Neural progenitor cell (in vitro differentiated cells): ENCODE measurements around the gene MAPK1. TPM values are rescaled to one million over a fixed set of nuclear protein-coding genes. Genes with fewer than 3 reads are reported as not detected.

Experiments used
- DNase-seq: peaks from one replicate; pipeline ENCODE4 v3.0.0-alpha.2; 2016; ENCODE audit warnings: low spot score
- H2AFZ ChIP-seq: fragments of 200-600 bp; sonication (generic); replicated peaks from 2 replicates; pipeline ENCODE4 v1.6.1; 2016; ENCODE audit warnings: antibody characterized with exemption
- H3F3A ChIP-seq: fragments of 200-600 bp; sonication (generic); 2 replicates; pipeline ENCODE4 v1.6.1; 2016; ENCODE audit warnings: antibody characterized with exemption, low read depth
- H3K27ac ChIP-seq: fragments of 200-600 bp; sonication (generic); 2 replicates; pipeline ENCODE4 v1.5.1; 2016; ENCODE audit warnings: mild to moderate bottlenecking
- H3K27me3 ChIP-seq: fragments of 200-600 bp; sonication (generic); 2 replicates; pipeline ENCODE4 v1.6.1; 2016; ENCODE audit warnings: mild to moderate bottlenecking, moderate library complexity
- H3K36me3 ChIP-seq: fragments of 200-600 bp; sonication (generic); 2 replicates; pipeline ENCODE4 v1.5.1; 2016
- H3K4me1 ChIP-seq: fragments of 200-600 bp; sonication (generic); 2 replicates; pipeline ENCODE4 v1.6.1; 2016; ENCODE audit warnings: mixed run types
- H3K4me2 ChIP-seq: fragments of 200-600 bp; sonication (generic); 2 replicates; pipeline ENCODE4 v1.6.1; 2016
- H3K4me3 ChIP-seq: fragments of 200-600 bp; sonication (generic); 2 replicates; pipeline ENCODE4 v1.5.1; 2016
- H3K79me2 ChIP-seq: fragments of 200-600 bp; sonication (generic); 2 replicates; pipeline ENCODE4 v1.6.1; 2016; ENCODE audit warnings: low read depth
- H3K9ac ChIP-seq: fragments of 200-600 bp; sonication (generic); 2 replicates; pipeline ENCODE4 v1.6.1; 2016
- H3K9me3 ChIP-seq: fragments of 200-600 bp; sonication (generic); 2 replicates; pipeline ENCODE4 v1.5.1; 2016; ENCODE audit warnings: low read depth
- H4K20me1 ChIP-seq: fragments of 200-600 bp; sonication (generic); 2 replicates; pipeline ENCODE4 v1.6.1; 2016; ENCODE audit warnings: low read depth
- H3K27ac Mint-ChIP-seq: 3 replicates; pipeline ENCODE4 v1.8.0; 2021; ENCODE audit warnings: mixed read lengths
- H3K27me3 Mint-ChIP-seq: 2 replicates; pipeline ENCODE4 v1.8.0; 2022; ENCODE audit warnings: low read depth, mild to moderate bottlenecking, inconsistent platforms, moderate library complexity, mixed read lengths; ENCODE audit not compliant: insufficient read depth
- H3K36me3 Mint-ChIP-seq: 3 replicates; pipeline ENCODE4 v1.8.0; 2021; ENCODE audit warnings: mixed read lengths
- H3K4me1 Mint-ChIP-seq: 3 replicates; pipeline ENCODE4 v1.8.0; 2021; ENCODE audit warnings: mixed read lengths
- H3K4me3 Mint-ChIP-seq: 3 replicates; pipeline ENCODE4 v1.8.0; 2021; ENCODE audit warnings: mild to moderate bottlenecking, moderate library complexity, mixed read lengths
- H3K9me3 Mint-ChIP-seq: 3 replicates; pipeline ENCODE4 v1.8.0; 2020; ENCODE audit warnings: mixed read lengths
- EZH2 ChIP-seq: fragments of 200-600 bp; sonication (generic); IDR thresholded peaks from 2 replicates; pipeline ENCODE4 v1.6.1; 2017; ENCODE audit warnings: antibody characterized with exemption, mild to moderate bottlenecking, moderate library complexity
- EZH2phosphoT487 ChIP-seq: fragments of 200-600 bp; sonication (generic); IDR thresholded peaks from 2 replicates; pipeline ENCODE4 v1.6.1; 2017; ENCODE audit warnings: antibody characterized with exemption
- total RNA-seq: library from RNA; depleted of rRNA; stranded (reverse); fragments of >200 nt; gene quantifications from 2 replicates; pipeline ENCODE4 v1.2.3, GENCODE V29; 2015; ENCODE audit warnings: low replicate concordance
- TF ChIP-seq, protein P1 (sequence below): fragments of 200-600 bp; sonication (generic); IDR thresholded peaks from 2 replicates; pipeline ENCODE4 v1.5.1; 2017; ENCODE audit warnings: antibody characterized with exemption, mild to moderate bottlenecking

MAPK1 gene
- total RNA-seq, 1 donor from 2014 or later = 61.4 TPM

DNA sequence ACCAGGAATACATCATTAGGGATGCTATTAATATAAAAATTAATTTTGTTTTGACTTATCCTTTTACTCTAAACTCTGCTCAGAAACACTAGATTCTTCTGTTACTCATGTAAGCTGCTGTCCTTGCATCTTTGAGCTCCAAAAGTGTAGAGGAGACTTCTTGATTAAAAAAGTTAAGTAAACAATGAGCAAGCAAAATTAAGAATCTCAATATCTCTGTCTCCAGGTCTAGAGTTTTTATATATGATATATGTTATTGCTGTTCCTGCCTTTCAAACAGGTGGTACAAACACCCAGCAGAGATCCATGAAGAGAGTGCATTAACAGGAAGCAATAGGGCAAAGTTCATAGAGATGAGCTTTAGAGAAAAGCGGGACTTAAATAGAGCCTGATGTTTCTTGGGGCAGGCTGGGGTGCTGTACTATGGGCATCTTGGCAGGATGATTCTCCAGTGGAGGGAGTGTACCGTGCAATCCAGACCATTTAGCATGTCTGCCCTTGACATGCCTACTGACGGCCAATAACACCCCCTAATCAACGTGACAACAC is 6.9 kb downstream of the MAPK1 start:
- H3K4me1 Mint-ChIP-seq = peaks cover 50% of the 10 kb centered on the region
- H3K4me2 ChIP-seq = peak overlapping the region; percentile 41

GRCh38 chr22:21858025-21858764 is 9.2 kb downstream of the MAPK1 start:
- H3K79me2 ChIP-seq = peaks cover 100% of the 10 kb centered on the region
- TF ChIP-seq EZH2 = no peak
- no peak for TF ChIP-seq EZH2phosphoT487
- TF ChIP-seq, protein P1, sequence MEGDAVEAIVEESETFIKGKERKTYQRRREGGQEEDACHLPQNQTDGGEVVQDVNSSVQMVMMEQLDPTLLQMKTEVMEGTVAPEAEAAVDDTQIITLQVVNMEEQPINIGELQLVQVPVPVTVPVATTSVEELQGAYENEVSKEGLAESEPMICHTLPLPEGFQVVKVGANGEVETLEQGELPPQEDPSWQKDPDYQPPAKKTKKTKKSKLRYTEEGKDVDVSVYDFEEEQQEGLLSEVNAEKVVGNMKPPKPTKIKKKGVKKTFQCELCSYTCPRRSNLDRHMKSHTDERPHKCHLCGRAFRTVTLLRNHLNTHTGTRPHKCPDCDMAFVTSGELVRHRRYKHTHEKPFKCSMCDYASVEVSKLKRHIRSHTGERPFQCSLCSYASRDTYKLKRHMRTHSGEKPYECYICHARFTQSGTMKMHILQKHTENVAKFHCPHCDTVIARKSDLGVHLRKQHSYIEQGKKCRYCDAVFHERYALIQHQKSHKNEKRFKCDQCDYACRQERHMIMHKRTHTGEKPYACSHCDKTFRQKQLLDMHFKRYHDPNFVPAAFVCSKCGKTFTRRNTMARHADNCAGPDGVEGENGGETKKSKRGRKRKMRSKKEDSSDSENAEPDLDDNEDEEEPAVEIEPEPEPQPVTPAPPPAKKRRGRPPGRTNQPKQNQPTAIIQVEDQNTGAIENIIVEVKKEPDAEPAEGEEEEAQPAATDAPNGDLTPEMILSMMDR = no peak
- H3F3A ChIP-seq = peaks cover 8% of the 10 kb centered on the region
- Mint-ChIP-seq H3K36me3 (peaks cover 32% of the 10 kb centered on the region), H3K4me1 (peaks cover 32% of the 10 kb centered on the region), H3K27me3 (peaks cover 2% of the 10 kb centered on the region), H3K4me3 (peak overlapping the region; percentile 36), H3K9me3 (peaks cover 9% of the 10 kb centered on the region), H3K27ac (no peak overlapping the region)
- H3K4me1 ChIP-seq = peaks cover 29% of the 10 kb centered on the region
- no peaks in the 10 kb centered on the region for H3K36me3 ChIP-seq
- H2AFZ ChIP-seq = no peak overlapping the region
- H3K4me3 ChIP-seq = no peak overlapping the region
- H4K20me1 ChIP-seq = peaks cover 90% of the 10 kb centered on the region
- H3K9me3 ChIP-seq = no peaks in the 10 kb centered on the region
- DNase-seq = no peak
- H3K9ac ChIP-seq = no peak overlapping the region
- H3K27ac ChIP-seq = no peak overlapping the region
- no peaks in the 10 kb centered on the region for H3K27me3 ChIP-seq
- H3K4me2 ChIP-seq = no peak overlapping the region

More for the DNA sequence above, 6.9 kb downstream of the MAPK1 start:
- Mint-ChIP-seq H3K27ac (no peak overlapping the region), H3K27me3 (peaks cover 2% of the 10 kb centered on the region), H3K4me3 (no peak overlapping the region), H3K36me3 (peaks cover 26% of the 10 kb centered on the region), H3K9me3 (peaks cover 3% of the 10 kb centered on the region)
- H3K9me3 ChIP-seq = no peaks in the 10 kb centered on the region
- no peak overlapping the region for H3K9ac ChIP-seq
- H4K20me1 ChIP-seq = peaks cover 100% of the 10 kb centered on the region
- H3K4me1 ChIP-seq = peaks cover 50% of the 10 kb centered on the region
- TF ChIP-seq EZH2 (no peak), EZH2phosphoT487 (no peak)
- TF ChIP-seq, protein P1 = no peak
- no peak overlapping the region for H3K27ac ChIP-seq
- H2AFZ ChIP-seq = no peak overlapping the region
- peaks cover 100% of the 10 kb centered on the region for H3K79me2 ChIP-seq
- DNase-seq = no peak
- no peak overlapping the region for H3K4me3 ChIP-seq
- no peaks in the 10 kb centered on the region for H3K27me3 ChIP-seq
- no peaks in the 10 kb centered on the region for H3K36me3 ChIP-seq
- peaks cover 8% of the 10 kb centered on the region for H3F3A ChIP-seq

DNA sequence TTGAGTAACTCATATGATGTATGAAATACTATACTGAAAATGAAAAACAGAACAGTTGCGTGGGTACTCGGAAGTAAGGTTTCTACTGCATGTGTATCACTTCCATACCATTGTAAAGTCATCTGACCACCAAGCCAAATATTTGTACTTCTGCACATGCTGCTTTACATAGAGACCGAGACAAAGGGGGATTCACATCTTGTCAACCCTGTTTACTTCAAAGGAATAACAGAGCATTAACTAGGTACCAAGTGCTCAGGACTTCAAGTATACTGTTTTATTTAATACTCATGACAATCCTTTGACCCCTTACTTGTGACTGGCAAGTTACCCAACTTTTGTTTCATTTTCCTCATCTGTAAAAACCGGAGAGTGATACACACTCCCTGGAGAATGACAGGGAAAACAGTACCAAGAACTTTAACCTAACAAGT is 9.9 kb downstream of the MAPK1 start:
- peaks cover 32% of the 10 kb centered on the region for H3K36me3 Mint-ChIP-seq

More for the DNA sequence above, 9.9 kb downstream of the MAPK1 start:
- Mint-ChIP-seq H3K9me3 (peaks cover 9% of the 10 kb centered on the region), H3K27me3 (peaks cover 2% of the 10 kb centered on the region), H3K4me3 (no peak overlapping the region), H3K4me1 (peaks cover 27% of the 10 kb centered on the region), H3K27ac (no peak overlapping the region)
- Histone ChIP-seq H2AFZ (no peak overlapping the region), H3K9me3 (no peaks in the 10 kb centered on the region), H4K20me1 (peaks cover 83% of the 10 kb centered on the region), H3K27ac (no peak overlapping the region), H3K4me1 (peaks cover 29% of the 10 kb centered on the region), H3K27me3 (no peaks in the 10 kb centered on the region), H3K9ac (no peak overlapping the region), H3F3A (peaks cover 8% of the 10 kb centered on the region), H3K4me2 (no peak overlapping the region), H3K36me3 (no peaks in the 10 kb centered on the region), H3K79me2 (peaks cover 100% of the 10 kb centered on the region), H3K4me3 (no peak overlapping the region)
- DNase-seq = no peak
- TF ChIP-seq, protein P1 = no peak
- TF ChIP-seq EZH2 (no peak), EZH2phosphoT487 (no peak)
